Measurements from ENCODE around the gene SMPD3.

The SMPD3 gene

DNA sequence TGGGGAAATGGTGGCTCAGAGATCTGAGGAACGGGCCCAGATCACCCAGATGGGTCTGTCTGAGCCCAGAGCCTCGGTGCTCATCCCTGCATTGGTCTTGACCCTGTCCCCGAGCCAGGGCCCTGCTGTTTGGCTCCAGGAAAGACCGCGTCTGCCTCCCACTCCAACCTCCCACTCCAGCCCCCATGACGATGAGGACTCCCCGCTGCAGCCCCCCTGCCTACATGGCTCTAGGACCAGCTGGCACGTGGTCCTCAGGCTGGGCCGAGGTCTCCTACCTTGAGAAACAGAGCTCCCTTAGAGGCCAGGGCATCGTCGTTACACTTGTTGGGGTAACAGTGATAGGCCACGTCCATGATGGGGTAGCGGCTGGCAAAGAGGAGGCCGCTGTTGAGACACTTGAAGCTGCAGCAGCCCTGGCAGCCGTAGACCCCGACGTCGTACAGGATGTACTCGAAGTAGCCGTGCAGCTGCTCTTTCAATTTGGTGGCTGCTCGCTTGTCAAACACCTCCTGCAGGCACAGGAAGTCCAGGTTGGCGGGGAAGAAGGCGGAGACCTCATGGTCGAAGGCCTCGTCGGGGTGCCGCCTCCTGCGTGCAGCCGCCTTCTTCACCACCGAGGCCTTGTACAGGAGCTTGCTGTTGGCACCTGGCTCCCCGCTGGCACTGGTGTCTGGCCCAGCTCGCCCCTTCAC is 77.6 kb downstream of the SMPD3 start:
- TF ChIP-seq, protein P1, sequence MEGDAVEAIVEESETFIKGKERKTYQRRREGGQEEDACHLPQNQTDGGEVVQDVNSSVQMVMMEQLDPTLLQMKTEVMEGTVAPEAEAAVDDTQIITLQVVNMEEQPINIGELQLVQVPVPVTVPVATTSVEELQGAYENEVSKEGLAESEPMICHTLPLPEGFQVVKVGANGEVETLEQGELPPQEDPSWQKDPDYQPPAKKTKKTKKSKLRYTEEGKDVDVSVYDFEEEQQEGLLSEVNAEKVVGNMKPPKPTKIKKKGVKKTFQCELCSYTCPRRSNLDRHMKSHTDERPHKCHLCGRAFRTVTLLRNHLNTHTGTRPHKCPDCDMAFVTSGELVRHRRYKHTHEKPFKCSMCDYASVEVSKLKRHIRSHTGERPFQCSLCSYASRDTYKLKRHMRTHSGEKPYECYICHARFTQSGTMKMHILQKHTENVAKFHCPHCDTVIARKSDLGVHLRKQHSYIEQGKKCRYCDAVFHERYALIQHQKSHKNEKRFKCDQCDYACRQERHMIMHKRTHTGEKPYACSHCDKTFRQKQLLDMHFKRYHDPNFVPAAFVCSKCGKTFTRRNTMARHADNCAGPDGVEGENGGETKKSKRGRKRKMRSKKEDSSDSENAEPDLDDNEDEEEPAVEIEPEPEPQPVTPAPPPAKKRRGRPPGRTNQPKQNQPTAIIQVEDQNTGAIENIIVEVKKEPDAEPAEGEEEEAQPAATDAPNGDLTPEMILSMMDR (IDR thresholded peaks at IDR 0.05; ENCODE audit: insufficient read depth, low read length), result no peak
- TF ChIP-seq POLR2AphosphoS5 (IDR thresholded peaks at IDR 0.05; ENCODE audit: low read depth) (no peak), SPI1 (IDR thresholded peaks at IDR 0.05; ENCODE audit: borderline replicate concordance, low read depth) (no peak), GABPA (IDR thresholded peaks at IDR 0.05; ENCODE audit: low read depth) (no peak)
- TF ChIP-seq, protein P2, sequence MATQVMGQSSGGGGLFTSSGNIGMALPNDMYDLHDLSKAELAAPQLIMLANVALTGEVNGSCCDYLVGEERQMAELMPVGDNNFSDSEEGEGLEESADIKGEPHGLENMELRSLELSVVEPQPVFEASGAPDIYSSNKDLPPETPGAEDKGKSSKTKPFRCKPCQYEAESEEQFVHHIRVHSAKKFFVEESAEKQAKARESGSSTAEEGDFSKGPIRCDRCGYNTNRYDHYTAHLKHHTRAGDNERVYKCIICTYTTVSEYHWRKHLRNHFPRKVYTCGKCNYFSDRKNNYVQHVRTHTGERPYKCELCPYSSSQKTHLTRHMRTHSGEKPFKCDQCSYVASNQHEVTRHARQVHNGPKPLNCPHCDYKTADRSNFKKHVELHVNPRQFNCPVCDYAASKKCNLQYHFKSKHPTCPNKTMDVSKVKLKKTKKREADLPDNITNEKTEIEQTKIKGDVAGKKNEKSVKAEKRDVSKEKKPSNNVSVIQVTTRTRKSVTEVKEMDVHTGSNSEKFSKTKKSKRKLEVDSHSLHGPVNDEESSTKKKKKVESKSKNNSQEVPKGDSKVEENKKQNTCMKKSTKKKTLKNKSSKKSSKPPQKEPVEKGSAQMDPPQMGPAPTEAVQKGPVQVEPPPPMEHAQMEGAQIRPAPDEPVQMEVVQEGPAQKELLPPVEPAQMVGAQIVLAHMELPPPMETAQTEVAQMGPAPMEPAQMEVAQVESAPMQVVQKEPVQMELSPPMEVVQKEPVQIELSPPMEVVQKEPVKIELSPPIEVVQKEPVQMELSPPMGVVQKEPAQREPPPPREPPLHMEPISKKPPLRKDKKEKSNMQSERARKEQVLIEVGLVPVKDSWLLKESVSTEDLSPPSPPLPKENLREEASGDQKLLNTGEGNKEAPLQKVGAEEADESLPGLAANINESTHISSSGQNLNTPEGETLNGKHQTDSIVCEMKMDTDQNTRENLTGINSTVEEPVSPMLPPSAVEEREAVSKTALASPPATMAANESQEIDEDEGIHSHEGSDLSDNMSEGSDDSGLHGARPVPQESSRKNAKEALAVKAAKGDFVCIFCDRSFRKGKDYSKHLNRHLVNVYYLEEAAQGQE (IDR thresholded peaks at IDR 0.05; ENCODE audit: insufficient replicate concordance, low read depth), result no peak
- Histone ChIP-seq H3K27me3 (ENCODE audit: insufficient read depth, poor library complexity, severe bottlenecking) (no peaks in the 10 kb centered on the region), H3K27ac (replicated peaks) (peak overlapping the region; percentile 58), H3K4me3 (replicated peaks; ENCODE audit: insufficient read depth, low read length) (no peak overlapping the region)
- no peak for DNase-seq (ENCODE audit: low read depth in 1 of 2, low spot score in 1 of 2)

DNA sequence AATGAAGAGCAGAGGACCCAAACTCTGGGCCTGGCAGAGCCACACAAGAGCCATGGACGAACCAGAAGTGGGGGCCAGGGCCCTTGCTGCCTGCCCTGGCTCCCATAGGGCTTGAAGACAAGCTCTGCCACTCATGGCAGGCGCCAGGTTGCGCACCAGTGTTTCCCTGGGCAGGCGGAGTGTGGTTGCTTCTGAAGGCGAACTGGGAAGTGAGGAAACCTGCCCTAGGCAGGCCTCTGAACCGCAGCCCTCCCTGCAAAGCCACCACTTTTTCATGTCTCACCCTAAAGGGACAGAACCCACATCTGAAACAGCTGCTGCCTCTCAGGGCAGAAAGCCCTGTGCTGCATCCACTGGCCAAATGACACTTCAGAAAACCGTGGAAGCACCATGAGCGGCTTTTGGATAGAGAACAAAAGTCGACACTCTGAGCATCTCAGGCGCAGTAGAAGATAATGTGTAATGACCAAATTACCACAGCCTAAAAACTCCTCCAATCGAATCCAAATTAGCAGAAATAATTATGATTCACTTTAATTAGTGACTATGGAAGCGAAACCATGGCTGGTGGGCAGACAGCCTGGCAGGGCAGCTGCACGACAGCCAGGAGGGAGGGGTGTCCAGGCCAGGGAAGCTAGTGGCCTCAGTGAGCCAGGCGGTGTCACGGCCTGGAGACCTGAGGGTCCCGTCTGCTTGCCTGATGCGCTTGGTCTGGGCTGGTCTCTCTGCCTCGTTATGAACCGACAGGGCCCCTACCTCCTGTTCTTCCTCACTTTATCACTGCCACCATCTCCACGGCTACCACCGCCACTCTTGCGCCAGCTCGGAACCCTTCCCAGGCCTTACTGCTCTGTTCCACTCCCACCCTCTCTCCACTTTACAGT is 78.4 kb downstream of the SMPD3 start:
- DNase-seq (ENCODE audit: low read depth in 1 of 2, low spot score in 1 of 2), result peak; percentile 75 to 97
- Histone ChIP-seq H3K4me3 (replicated peaks; ENCODE audit: insufficient read depth, low read length) (no peak overlapping the region), H3K27me3 (ENCODE audit: insufficient read depth, poor library complexity, severe bottlenecking) (no peaks in the 10 kb centered on the region), H3K27ac (replicated peaks) (peak overlapping the region; percentile 64)
- TF ChIP-seq, protein P2 (IDR thresholded peaks at IDR 0.05; ENCODE audit: insufficient replicate concordance, low read depth), result peak; percentile 59
- TF ChIP-seq GABPA (IDR thresholded peaks at IDR 0.05; ENCODE audit: low read depth) (no peak), POLR2AphosphoS5 (IDR thresholded peaks at IDR 0.05; ENCODE audit: low read depth) (peak; percentile 97), SPI1 (IDR thresholded peaks at IDR 0.05; ENCODE audit: borderline replicate concordance, low read depth) (peak; percentile 78; the same call in 1 of the 2 replicates)
- TF ChIP-seq, protein P1 (IDR thresholded peaks at IDR 0.05; ENCODE audit: insufficient read depth, low read length), result no peak

DNA sequence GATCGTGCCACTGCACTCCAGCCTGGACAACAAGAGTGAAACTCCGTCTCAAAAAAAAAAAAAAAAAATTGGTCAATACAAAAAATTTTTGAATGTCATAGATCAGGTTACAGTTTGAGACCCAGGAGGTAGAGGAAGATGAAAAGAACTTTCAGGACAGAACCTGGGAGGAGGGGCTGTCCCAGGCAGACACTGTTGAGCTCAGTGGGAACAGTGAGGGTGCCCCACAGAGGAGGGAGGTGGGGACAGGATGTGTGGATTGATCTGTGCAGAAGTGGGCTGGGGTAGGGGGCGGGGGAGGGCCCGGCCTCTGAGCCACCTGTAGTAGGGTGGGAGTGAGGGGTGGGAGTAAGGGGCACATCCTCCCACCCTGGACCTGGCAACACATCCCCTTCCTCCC is 79.1 kb downstream of the SMPD3 start:
- no peak for DNase-seq (ENCODE audit: low read depth in 1 of 2, low spot score in 1 of 2)
- Histone ChIP-seq H3K27ac (replicated peaks) (peak overlapping the region; percentile 64), H3K4me3 (replicated peaks; ENCODE audit: insufficient read depth, low read length) (no peak overlapping the region), H3K27me3 (ENCODE audit: insufficient read depth, poor library complexity, severe bottlenecking) (no peaks in the 10 kb centered on the region)
- TF ChIP-seq SPI1 (IDR thresholded peaks at IDR 0.05; ENCODE audit: borderline replicate concordance, low read depth), result no peak
- TF ChIP-seq, protein P2 (IDR thresholded peaks at IDR 0.05; ENCODE audit: insufficient replicate concordance, low read depth), result no peak
- no peak for TF ChIP-seq POLR2AphosphoS5 (IDR thresholded peaks at IDR 0.05; ENCODE audit: low read depth)
- no peak for TF ChIP-seq GABPA (IDR thresholded peaks at IDR 0.05; ENCODE audit: low read depth)
- TF ChIP-seq, protein P1 (IDR thresholded peaks at IDR 0.05; ENCODE audit: insufficient read depth, low read length), result no peak

All from HL-60 (cell line).